WI38 (cell line): ENCODE results near the gene HOXD8.

Experiments used
- H3K4me3 ChIP-seq: 2 replicates; pipeline ENCODE4 v1.5.1; 2011; ENCODE audit warnings: low read depth, mild to moderate bottlenecking, control low read depth, low read length
- CTCF ChIP-seq: IDR thresholded peaks from 2 replicates; pipeline ENCODE4 v1.5.1; 2012; ENCODE audit warnings: low read depth, mild to moderate bottlenecking, control low read depth, low read length

HOXD8 gene

GRCh38 chr2:176159663-176160250 is 30.3 kb downstream of the HOXD8 start:
- TF ChIP-seq CTCF: no peak

GRCh38 chr2:176160251-176160985 is 30.9 kb downstream of the HOXD8 start:
- TF ChIP-seq CTCF: no peak
- no peak overlapping the region for H3K4me3 ChIP-seq

More at GRCh38 chr2:176159663-176160250, 30.3 kb downstream of the HOXD8 start:
- H3K4me3 ChIP-seq: no peak overlapping the region

GRCh38 chr2:176160986-176161824 is 31.7 kb downstream of the HOXD8 start:
- TF ChIP-seq CTCF: no peak
- no peak overlapping the region for H3K4me3 ChIP-seq

- 0 out of 2 replicates have a peak overlapping the region, but pooled peaks have one; percentile 5 for H3K4me3 ChIP-seq
- TF ChIP-seq CTCF: no peak
Measured at GRCh38 chr2:176161825-176162626, 32.5 kb downstream of the HOXD8 start.

- no peak for TF ChIP-seq CTCF
- H3K4me3 ChIP-seq: no peak overlapping the region
Measured at GRCh38 chr2:176162911-176163671, 33.6 kb downstream of the HOXD8 start.

- no peak for TF ChIP-seq CTCF
- H3K4me3 ChIP-seq: no peak overlapping the region
Measured at GRCh38 chr2:176163672-176164056, 34.2 kb downstream of the HOXD8 start.
